ENCODE results near the gene MAML1. TPM values are rescaled to one million over a fixed set of nuclear protein-coding genes. Genes with fewer than 3 reads are reported as not detected.
A peak's percentile ranks its signal among the peaks of the same experiment; 100 is the strongest.
"Not testable (repeated sequence)": the region's sequence is repeated elsewhere in the genome, so short reads cannot be mapped to it uniquely, and the experiment has no call there.

Gene MAML1
- total RNA-seq, 1 donor from 2014 or later: 7.3 TPM

- DNase-seq (ENCODE audit: low spot score in 2 of 2); FAIRE-seq: not testable (repeated sequence)
Observed at GRCh38 chr5:179789278-179789677, 56.7 kb downstream of the MAML1 start.

- FAIRE-seq: no peak
- no peak for DNase-seq (ENCODE audit: low spot score in 2 of 2)
Observed at GRCh38 chr5:179791881-179792611, 59.4 kb downstream of the MAML1 start.

- FAIRE-seq (no peak), DNase-seq (ENCODE audit: low spot score in 2 of 2) (no peak)
Observed at GRCh38 chr5:179792612-179793467, 60.2 kb downstream of the MAML1 start.

GRCh38 chr5:179793468-179794139 is 61.0 kb downstream of the MAML1 start, which contains the start of gene LTC4S:
Gene LTC4S, plus strand, starts transcription at chr5:179793986. Its CDS starts 95 bp downstream, at chr5:179794081.
- DNase-seq (ENCODE audit: low spot score in 2 of 2) (peak in 1 of 2 donors; percentile 52), FAIRE-seq (no peak)

- DNase-seq (ENCODE audit: low spot score in 2 of 2): no peak
- no peak for FAIRE-seq
Observed at GRCh38 chr5:179794171-179794570, 61.5 kb downstream of the MAML1 start.

- DNase-seq (ENCODE audit: low spot score in 2 of 2) (no peak), FAIRE-seq (no peak)
Observed at GRCh38 chr5:179794575-179794974, 62.0 kb downstream of the MAML1 start.

GRCh38 chr5:179795049-179795862 is 62.6 kb downstream of the MAML1 start:
- DNase-seq (ENCODE audit: low spot score in 2 of 2): no peak
- no peak for FAIRE-seq

GRCh38 chr5:179795863-179796833 is 63.5 kb downstream of the MAML1 start:
- DNase-seq (ENCODE audit: low spot score in 2 of 2) (peak; percentile 86 to 88), FAIRE-seq (no peak)

- FAIRE-seq: no peak
- DNase-seq (ENCODE audit: low spot score in 2 of 2): peak in 1 of 2 donors; percentile 35
Observed at GRCh38 chr5:179796877-179797608, 64.4 kb downstream of the MAML1 start.

GRCh38 chr5:179797741-179798140 is 65.1 kb downstream of the MAML1 start:
- DNase-seq (ENCODE audit: low spot score in 2 of 2): no peak
- no peak for FAIRE-seq

- FAIRE-seq: no peak
Observed at GRCh38 chr5:179798144-179798770, 65.6 kb downstream of the MAML1 start.

GRCh38 chr5:179798771-179799643 is 66.4 kb downstream of the MAML1 start:
- no peak for FAIRE-seq
- no peak for DNase-seq (ENCODE audit: low spot score in 2 of 2)

More at GRCh38 chr5:179798144-179798770, 65.6 kb downstream of the MAML1 start:
- DNase-seq (ENCODE audit: low spot score in 2 of 2): no peak

GRCh38 chr5:179799644-179799973 is 67.0 kb downstream of the MAML1 start:
- no peak for FAIRE-seq

GRCh38 chr5:179800071-179800695 is 67.6 kb downstream of the MAML1 start:
- no peak for DNase-seq (ENCODE audit: low spot score in 2 of 2)
- no peak for FAIRE-seq

More at GRCh38 chr5:179799644-179799973, 67.0 kb downstream of the MAML1 start:
- no peak for DNase-seq (ENCODE audit: low spot score in 2 of 2)

GRCh38 chr5:179800696-179801201 is 68.1 kb downstream of the MAML1 start:
- DNase-seq (ENCODE audit: low spot score in 2 of 2): no peak
- FAIRE-seq: no peak

Measured in frontal cortex (tissue), 4 donors.